ENCODE measurements around the gene OOEP.
"Not testable (repeated sequence)": the region's sequence is repeated elsewhere in the genome, so short reads cannot be mapped to it uniquely, and the experiment has no call there.

OOEP gene

GRCh38 chr6:73369563-73369962 is at the start of gene OOEP:
Gene OOEP, minus strand, starts transcription at chr6:73369897. Its CDS starts 105 bp downstream, at chr6:73369792.
- no peak for DNase-seq (ENCODE audit: low spot score)

GRCh38 chr6:73418081-73418741 is 48.5 kb upstream of the OOEP start:
- DNase-seq (ENCODE audit: low spot score), result no peak

- no peak for DNase-seq (ENCODE audit: low spot score)
Measured at GRCh38 chr6:73413102-73413501, 43.4 kb upstream of the OOEP start.

- DNase-seq (ENCODE audit: low spot score), result no peak
Measured at GRCh38 chr6:73409395-73409794, 39.7 kb upstream of the OOEP start.

- no peak for DNase-seq (ENCODE audit: low spot score)
Measured at GRCh38 chr6:73400656-73401055, 31.0 kb upstream of the OOEP start.

GRCh38 chr6:73395875-73396274 is 26.2 kb upstream of the OOEP start:
- DNase-seq (ENCODE audit: low spot score), result no peak

- DNase-seq (ENCODE audit: low spot score), result peak; percentile 30
Measured at GRCh38 chr6:73394577-73395354, 25.1 kb upstream of the OOEP start, which contains the start of gene DDX43. Gene DDX43, plus strand, starts transcription at chr6:73394828. Its CDS starts 78 bp downstream, at chr6:73394906.

GRCh38 chr6:73393278-73393677 is 23.6 kb upstream of the OOEP start:
- no peak for DNase-seq (ENCODE audit: low spot score)

- not testable (repeated sequence) for DNase-seq (ENCODE audit: low spot score)
Measured at GRCh38 chr6:73392188-73392587, 22.5 kb upstream of the OOEP start.

- peak; percentile 11 for DNase-seq (ENCODE audit: low spot score)
Measured at GRCh38 chr6:73391675-73392074, 22.0 kb upstream of the OOEP start.

GRCh38 chr6:73389854-73390253 is 20.2 kb upstream of the OOEP start:
- no peak for DNase-seq (ENCODE audit: low spot score)

- peak; percentile 60 for DNase-seq (ENCODE audit: low spot score)
Measured at GRCh38 chr6:73388800-73389512, 19.3 kb upstream of the OOEP start.

- DNase-seq (ENCODE audit: low spot score), result no peak
Measured at GRCh38 chr6:73388433-73388799, 18.7 kb upstream of the OOEP start.

- no peak for DNase-seq (ENCODE audit: low spot score)
Measured at GRCh38 chr6:73382462-73383113, 12.9 kb upstream of the OOEP start.

- not testable (repeated sequence) for DNase-seq (ENCODE audit: low spot score)
Measured at GRCh38 chr6:73381531-73381930, 11.8 kb upstream of the OOEP start.

- no peak for DNase-seq (ENCODE audit: low spot score)
Measured at GRCh38 chr6:73377225-73377624, 7.5 kb upstream of the OOEP start.

GRCh38 chr6:73375216-73375615 is 5.5 kb upstream of the OOEP start:
- no peak for DNase-seq (ENCODE audit: low spot score)

- DNase-seq (ENCODE audit: low spot score), result no peak
Measured at GRCh38 chr6:73372516-73372915, 2.8 kb upstream of the OOEP start.

- DNase-seq (ENCODE audit: low spot score), result no peak
Measured at GRCh38 chr6:73371984-73372383, 2.3 kb upstream of the OOEP start.

- DNase-seq (ENCODE audit: low spot score), result no peak
Measured at GRCh38 chr6:73369157-73369556, 540 bp downstream of the OOEP start.

- DNase-seq (ENCODE audit: low spot score), result no peak
Measured at GRCh38 chr6:73368675-73369074, 1.0 kb downstream of the OOEP start.

- no peak for DNase-seq (ENCODE audit: low spot score)
Measured at GRCh38 chr6:73367761-73368355, 1.8 kb downstream of the OOEP start.

Measured in CD4-positive, alpha-beta T cell treated with Interleukin-6 at 100 ng/mL for 8 hours (primary cell).